IPS-NIHi11 (cell line): ENCODE results near the gene SFXN2.
"Not testable (repeated sequence)": the region's sequence is repeated elsewhere in the genome, so short reads cannot be mapped to it uniquely, and the experiment has no call there.

Experiments
- DNase-seq: peaks from one replicate; pipeline ENCODE4 v3.0.0; 2012; ENCODE audit warnings: mixed read lengths, low spot score

SFXN2 gene

DNA sequence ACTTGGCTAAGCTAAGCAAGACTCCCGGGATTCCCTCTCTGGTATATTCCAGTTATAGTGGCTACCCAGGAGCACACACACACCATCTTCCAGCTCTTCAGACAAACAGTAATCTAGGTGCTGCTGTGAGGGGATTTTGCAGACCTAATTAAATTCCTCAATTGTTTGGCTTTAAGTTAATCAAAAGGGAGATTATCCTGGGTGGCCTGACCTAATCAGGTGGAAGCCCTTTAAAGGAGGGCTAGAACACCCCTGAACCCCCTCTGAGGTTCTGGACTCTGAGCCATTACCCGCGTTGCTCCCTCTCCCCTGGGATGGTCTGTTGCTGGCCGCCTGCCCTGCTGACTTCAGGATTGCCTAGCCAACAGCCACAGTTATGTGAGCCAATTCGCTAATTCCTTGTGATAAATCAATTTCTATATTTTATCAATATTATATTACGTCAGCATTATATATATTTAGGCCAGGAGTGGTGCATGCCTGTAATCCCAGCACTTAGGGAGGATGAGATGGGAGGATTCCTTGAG is 6.4 kb downstream of the SFXN2 start:
- DNase-seq, result no peak

DNA sequence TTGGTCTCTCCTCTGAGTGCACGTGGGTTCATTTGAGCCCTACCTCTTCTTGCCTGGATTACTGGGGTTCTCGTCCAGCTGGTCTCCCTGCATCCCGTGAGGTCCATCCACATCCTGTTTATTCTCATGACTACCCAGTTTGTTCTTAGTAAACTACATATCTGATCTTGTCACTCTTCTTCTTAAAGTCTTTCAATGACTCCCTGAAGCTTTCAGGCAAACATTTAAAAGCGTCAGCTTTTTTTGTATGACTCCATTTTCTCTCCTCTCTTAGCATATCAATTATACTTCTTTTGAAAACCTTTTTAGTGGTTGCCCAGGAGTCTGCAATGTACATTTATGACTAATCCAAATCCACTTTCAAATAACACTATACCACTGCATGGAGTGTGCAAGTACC is 7.5 kb downstream of the SFXN2 start:
- DNase-seq, result no peak

DNA sequence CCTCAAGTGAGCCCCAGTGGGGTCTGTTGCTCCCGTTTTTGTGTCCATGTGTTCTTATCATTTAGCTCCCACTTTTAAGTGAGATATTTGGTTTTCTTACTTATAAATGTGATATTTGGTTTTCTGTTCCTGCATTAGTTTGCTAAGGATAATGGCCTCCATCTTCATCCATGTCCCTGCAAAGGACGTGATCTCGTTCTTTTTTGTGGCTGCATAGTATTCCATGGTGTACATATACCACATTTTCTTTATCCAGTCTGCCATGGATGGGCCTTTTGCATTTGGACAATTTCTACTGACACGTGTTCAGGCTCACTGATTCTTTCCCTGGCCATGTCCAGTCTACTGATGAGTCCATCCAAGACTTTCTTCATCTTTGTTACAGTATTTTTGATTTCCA is 9.6 kb downstream of the SFXN2 start:
- no peak for DNase-seq

DNA sequence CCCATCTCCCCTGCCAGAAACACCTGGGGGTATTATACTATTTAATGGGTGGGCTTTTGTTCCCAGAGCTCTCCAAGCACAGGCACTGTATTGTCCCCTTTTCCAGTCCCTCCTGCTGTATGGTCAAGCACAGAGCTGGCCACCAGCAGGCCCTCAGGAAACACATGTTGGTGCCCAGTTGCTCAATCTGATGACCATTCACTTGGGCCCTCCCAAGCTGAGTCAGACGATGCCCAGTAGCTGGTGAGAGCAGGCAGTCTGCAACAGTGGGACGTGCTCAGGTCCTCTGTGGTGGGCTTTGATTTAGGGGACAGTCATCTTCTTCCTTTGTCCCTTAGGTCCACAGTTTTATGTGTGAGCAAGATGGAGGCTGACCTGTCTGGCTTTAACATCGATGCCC is 11.8 kb downstream of the SFXN2 start:
- DNase-seq, result no peak

DNA sequence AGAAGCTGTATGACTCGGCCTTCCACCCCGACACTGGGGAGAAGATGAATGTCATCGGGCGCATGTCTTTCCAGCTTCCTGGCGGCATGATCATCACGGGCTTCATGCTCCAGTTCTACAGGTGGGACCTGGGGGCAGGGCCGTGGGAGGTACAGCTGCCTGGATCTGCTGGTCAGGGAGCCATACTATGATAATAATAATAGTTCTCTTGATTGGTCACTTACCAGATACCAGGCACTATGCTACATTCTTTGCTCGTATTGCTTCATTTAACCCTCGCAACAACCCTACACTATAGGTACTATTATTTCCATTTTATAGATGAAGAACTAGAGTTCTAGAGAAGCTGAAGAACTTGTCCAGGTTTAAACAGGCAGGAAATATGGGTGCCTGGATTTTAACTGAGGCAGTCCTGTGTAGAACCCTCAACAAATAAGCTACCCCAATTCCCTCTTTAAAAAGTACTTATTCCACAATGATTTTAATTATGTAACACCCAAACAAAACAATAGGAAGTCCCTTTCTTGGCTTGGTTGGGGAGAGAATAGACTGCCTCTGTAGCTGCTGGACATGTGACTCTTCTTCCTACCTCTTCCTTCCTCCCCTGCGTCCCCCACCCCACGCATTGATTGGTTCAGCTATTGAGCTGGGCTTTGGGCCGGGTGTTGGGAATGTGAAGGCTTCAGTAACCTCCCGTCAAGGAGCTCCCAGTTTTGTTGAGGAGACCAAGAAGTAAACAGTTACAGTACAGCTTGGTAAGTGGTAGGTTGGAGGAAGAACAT is 12.8 kb downstream of the SFXN2 start:
- DNase-seq, result no peak

DNA sequence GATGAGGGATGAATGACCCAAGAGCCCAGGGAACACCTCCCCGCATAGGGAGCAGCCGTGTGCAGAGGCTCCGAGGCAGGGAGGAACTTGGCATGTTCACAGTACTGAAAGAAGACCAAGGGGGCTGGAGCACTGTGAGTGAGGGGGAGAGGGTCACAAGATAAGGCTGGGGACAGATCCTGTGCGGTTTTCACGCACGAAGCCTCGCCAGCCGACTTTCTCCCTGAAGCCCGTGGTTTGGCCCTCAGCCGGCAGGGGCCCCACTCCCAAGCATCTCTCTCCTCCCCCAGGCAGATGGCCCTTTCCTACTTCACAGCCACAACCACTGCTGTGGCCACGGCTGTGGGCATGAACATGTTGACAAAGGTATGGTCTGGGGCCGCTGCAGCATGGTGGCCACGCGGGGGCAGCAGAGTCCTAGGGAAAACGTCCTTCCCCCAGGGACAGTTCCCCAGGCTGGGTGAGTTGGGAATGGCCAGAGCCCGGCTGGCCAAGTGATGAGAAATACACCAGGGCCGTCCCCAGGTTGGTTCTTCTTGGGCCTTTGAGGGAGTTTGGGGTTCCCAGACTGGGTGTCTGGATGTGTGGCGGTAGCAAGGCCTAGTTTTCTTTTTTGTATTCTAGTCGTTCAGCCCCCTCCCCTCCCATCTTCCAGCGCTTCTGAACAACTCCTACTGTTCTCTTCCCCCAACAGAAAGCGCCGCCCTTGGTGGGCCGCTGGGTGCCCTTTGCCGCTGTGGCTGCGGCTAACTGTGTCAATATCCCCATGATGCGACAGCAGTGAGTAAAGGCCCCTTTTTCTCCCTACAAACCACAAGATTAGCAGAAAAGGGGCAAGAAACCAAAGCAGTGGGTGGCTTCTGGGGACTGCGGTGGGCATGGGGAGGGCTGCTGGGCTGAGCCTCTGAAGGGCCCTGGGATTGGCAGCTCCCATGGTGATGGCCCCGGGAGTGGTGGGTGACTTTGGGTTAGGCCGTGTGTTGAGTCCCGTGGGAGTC is 14.9 kb downstream of the SFXN2 start:
- peak; percentile 92 for DNase-seq

DNA sequence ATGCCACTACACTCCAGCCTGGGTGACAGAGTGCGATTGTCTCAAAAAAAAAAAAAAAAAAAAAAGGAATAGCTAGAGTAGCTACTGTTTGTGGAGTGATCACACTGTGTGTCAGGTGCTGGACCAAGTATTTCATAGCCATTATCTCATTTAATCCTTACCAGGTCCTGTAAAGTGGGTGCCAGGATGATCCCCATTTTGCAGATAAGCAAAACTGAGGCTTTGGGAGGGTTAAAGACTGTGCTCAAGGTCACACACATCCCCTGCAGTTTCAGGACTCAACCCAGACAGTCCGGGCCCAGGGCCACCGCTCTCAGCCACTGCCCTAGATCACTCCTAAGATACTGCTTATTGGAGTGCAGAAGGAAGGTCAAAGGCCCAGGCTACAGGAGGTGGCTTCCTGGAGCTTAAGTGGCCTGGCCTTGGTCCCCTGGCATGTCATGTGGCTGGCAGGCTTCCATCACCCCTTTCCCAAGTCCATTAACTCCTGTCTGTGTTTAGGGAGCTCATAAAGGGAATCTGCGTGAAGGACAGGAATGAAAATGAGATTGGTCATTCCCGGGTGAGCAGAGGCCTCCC is 16.9 kb downstream of the SFXN2 start:
- no peak for DNase-seq

DNA sequence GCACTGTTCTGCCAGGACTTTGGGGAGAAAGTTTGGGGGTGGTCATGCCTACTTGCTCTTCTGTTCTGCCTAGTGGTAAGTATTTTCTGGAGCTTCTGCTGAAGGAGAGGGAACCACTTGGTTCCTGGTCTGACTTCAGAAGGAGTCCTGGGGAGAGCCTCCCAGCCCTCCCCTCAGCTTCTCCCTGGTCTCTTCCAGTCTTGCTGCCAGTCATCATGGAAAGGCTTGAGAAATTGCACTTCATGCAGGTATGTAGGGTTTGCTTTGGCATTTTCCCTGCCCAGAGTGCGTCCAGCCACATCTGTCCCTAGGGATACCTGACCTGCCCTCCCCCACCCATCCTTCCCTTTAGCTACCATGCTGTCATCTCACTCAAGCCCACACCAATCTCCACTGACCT is 18.2 kb downstream of the SFXN2 start:
- DNase-seq, result no peak

DNA sequence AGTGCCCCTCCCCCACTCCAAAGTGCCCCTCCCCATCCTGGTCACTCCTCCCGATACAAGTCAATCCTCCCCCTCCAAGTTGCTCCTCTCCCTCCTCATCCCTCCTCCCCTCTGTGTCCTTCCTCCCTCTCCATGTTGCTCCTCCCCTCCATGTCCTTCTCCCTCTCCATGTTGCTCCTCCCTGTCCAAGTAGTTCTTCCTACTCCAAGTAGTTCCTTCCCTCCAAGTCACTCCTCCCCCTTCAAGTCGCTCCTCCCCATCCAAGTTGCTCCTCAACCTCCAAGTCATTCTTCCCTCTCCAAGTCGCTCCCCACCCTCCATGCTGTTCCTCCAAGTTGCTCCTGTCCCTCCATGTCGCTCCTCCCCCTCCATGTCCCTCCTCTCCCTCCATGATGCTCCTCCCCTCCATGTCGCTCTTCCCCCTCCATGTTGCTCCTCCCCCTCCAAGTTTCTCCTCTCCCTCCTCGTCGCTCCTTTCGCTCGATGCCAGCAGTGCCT is 20.7 kb downstream of the SFXN2 start:
- peak; percentile 64 for DNase-seq

DNA sequence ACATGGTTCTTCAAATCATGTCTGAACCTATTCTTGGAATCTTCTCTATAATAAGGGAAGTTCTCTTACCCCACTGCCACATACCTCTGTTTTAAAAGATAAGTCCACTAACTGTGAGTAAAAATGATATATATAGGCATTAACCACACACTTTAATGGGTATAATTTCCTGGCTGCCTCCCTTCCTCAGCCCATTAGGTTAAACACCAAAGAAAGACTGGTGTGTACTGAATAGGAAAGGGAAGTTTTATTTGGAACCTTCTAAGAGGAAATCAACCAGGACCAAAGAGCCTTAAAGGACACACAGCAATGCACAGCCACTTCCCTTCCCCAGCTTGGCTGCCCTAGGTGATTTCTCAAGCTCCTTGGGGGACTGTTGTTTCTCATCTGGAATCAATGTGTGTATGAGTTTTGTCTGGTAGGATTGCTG is 24.3 kb downstream of the SFXN2 start:
- no peak for DNase-seq

DNA sequence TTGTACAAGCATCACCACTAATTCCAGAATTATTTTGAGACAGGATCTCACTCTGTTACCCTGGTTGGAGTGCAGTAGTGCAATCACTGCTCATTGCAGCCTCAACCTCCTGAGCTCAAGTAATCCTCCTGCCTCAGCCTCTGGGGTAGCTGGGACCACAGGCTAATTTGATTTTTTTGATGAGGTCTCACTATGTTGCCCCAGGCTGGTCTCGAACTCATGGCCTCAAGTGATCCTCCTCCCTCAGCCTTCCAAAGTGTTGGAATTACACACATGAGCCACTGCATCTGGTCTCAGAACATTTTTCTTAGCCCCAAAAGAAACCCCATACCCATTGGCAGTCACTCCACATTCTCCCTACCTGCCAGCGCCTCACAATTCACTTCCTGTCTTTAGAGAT is 25.8 kb downstream of the SFXN2 start:
- DNase-seq, result no peak

DNA sequence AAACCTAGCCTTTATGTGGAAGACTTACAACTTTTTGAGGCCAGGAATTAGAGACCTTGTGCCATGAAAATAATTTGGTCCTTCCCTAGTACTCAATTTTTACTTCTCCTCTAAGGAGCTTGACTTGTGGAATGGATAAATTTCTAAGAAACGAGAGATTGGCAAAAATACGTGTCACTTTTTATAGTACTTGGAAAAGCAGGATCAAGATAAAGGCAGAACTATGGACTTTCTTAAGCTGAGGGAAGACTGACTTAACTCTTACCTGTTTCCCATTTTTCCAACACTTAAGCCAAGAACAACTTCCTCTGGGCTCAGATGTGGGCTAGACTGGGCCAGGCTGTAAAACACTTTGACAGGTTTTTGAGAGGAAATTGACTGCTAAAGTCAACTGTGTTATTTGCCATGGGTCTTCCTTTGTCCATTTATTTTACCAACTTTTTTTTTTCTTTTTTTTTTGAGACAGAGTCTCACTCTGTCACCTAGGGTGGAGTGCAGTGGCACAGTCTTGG is 27.3 kb downstream of the SFXN2 start:
- DNase-seq, result no peak

DNA sequence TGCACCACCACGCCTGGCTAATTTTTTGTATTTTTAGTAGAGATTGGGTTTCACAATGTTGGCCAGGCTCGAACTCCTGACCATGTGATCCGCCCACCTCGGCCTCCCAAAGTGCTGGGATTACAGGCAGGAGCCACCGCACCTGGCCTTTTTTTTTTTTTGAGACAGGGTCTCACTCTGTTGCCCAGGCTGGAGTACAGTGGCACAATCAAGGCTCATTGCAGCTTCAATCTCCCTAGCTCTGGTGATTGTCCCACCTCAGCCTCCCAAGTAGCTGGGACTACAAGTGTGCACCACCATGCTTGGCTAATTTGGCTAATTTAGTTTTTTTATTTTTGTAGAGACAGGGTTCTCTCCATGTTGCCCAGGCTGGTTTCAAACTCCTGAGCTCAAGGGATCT is 27.9 kb downstream of the SFXN2 start:
- DNase-seq, result not testable (repeated sequence)

DNA sequence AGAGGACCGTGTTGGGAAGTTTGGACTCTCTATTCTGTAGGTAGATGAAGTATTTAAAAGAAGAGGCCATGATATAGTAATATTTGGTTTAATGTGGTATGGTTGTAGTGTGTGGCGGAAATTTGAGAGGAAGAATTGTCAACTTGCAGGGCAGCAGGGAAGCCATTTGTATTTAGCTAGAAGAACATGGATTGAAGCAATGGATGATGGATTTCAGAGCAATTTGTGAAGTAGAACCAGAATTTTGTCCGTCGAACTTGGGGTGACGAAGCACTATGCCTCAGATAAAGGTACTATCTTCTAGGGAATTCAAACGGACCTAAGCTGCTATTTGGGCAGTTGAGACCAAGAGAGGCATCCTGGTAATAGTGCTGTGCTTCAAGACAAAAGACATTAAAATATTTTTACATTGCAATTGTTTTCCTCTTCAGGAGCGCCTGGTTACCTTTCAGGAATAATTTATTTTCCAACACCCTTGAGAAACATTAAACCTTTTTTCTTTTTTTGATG is 28.7 kb downstream of the SFXN2 start:
- DNase-seq, result no peak

DNA sequence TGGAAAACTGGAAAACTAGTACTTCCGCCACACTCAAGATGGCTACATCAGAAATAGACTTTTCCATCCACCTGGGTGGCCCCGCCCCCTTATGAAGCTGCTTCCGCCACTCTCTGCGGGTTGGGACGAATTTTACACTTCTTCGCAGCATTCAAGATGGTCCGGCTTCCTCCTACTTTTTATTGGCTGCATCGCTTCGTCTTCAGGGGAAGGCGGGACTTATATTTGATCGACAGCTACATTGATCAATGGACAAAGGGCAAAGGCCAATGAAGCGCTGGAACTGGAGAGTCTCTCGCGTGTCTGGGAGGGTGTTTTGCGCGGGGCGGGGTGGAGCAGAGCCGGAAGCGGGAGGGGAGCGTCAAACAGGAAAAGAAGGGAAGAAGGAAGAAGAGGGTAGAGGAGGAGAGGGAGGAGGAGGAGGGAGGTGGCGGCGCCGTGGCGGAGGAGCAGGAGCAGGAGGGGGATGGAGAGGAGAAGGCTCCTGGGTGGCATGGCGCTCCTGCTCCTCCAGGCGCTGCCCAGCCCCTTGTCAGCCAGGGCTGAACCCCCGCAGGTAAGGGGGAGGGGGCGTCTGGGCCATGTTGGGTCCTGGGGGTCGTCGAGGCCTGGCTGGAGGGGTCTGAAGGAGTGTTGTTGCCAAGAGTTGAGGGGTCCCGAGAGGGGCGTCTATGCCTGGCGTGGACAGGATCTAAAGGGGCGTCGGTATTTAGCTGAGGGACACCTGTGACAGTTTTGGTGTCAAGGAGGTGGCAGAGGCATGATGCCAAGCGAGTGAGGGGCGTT is 29.3 kb downstream of the SFXN2 start, which contains the start of gene WBP1L:
Gene WBP1L (plus strand): TSS at position 361 of the 786 bp plus-strand sequence. CDS start 106 bp downstream, at position 467.
- peak; percentile 98 for DNase-seq

DNA sequence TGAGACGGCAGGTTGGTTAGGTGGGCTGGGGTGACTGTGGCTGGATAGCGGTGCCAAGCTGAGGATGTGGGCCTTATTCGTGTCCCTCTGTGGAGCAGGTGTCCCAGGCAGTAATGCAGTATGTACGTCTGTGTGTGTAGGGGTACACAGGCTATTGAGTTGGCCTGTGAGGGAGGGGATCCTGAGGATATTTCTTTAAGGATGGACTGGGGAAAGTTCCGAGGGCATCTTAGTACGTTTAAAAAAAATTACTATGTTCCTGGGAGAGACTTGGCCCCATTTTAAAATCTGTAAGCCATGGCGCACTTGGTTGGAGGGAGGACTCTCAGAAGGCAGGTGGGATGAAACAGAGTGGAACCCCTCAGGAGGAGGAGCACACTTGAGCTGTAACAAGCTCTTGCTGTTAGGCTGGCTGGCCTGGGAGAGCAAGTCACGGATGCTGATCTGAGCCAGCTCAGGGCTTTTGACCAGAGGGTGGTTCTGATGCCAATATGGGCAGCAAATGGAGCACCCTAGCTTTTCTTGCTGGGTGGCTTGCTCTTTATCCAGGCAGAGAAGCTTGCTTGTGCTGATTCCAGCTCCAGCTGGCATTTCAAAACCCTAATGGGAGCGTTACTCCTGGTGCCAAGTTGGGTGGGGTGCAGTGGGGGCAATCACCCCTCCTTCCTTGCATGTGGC is 30.1 kb downstream of the SFXN2 start:
- no peak for DNase-seq

DNA sequence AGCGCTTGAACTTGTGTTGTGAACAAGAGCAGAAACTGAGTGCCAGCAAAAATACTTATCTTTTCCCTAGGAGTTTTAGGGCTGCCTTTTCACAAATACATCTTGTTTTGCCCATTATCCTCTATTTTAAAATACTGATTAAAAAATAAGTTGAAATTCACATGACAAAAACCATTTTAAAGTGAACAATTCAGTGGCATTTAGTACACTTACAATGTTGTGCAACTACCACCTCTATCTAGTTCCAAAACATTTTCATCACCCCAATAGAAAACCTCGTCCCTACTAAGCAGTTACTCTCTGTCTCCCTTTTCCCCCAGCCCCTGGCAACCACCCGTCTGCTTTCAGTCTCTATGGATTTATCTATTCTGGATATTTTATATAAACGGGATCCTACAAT is 30.7 kb downstream of the SFXN2 start:
- DNase-seq, result no peak

DNA sequence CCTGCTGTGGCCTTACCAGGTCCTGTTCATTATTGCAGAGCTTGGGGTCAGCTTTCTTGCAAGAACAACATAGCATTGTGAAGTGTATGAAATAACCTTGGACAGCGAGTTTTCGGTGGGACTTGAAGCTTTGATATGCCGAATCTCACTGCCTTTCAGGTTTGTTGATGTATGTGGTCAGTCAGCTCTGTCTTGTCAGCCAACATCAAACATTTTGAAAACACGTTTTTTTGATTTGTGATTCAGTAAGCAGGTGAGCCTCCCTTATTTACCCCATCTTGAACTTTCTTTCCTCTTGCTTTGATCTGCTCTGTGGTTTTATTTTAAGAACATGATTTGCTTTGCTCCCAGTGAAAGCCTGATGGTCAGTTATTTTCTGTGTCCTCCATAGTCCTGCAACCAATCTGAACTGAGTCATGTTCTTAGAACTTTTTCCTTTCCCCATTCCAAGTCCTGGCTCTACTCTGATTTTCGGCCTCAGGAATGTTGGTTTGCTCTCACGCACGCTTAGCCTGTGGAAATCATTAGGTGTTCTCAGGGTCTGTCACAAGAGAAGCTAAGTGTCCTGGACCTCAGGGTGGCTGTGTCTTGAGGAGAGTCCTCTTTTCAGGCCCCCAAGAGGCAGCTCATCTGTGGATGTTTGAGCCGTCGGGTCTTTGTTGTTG is 38.0 kb downstream of the SFXN2 start:
- DNase-seq, result no peak

DNA sequence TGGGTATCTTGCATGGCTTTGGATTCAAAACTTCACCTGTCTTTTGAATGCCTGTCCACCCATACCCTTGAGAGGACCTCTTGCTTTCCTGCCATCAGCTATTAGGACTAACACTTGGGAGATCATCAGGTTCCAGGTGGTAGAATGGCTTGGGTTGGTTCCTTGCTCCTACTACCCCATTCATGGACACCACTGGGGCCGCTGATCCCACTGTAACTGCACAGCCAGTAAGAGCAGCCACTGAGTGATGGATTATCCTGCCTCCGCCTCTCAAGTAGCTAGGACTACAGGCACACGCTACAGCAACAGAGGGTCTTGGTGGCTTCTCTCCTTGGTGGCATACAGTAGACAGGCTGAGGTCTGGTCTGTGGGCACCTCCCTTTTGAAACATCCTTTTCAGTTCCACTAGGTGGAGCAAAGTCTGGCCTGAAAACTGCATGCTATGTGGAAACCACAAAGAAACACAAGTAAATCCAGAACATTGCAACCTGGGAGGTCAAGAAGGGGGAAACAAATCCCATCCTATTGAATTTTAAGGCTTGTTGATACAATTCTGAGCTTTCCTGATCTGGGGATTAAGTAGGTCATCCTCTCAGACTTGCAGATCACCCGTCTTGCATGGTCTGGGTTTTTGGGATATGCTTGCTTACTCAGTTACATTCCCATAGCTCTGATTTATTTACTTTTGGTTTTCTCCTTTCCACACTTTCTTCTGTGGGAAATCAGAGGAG is 38.7 kb downstream of the SFXN2 start:
- peak; percentile 55 for DNase-seq
